OCI-LY1 (cell line): ENCODE data around the gene PDE4C.

Experiments used
- H2AFZ ChIP-seq: fragments of 200-600 bp; sonication (generic), shearing (Covaris generic); 2 replicates; pipeline ENCODE4 v1.6.0; 2014; ENCODE audit warnings: antibody characterized with exemption, mild to moderate bottlenecking, low read length
- H3F3A ChIP-seq: fragments of 200-600 bp; sonication (generic), shearing (Covaris generic); 2 replicates; pipeline ENCODE4 v1.6.0; 2014; ENCODE audit warnings: mild to moderate bottlenecking, antibody characterized with exemption, low read length, moderate library complexity; ENCODE audit not compliant: insufficient read depth
- H3K27ac ChIP-seq: fragments of 200-600 bp; sonication (generic); 2 replicates; pipeline ENCODE4 v1.5.1; 2014; ENCODE audit warnings: low read length, mixed run types, mild to moderate bottlenecking, low read depth; ENCODE audit not compliant: poor library complexity, severe bottlenecking
- H3K27me3 ChIP-seq: fragments of 200-600 bp; sonication (generic); 2 replicates; pipeline ENCODE4 v1.6.0; 2014; ENCODE audit warnings: antibody characterized with exemption, mild to moderate bottlenecking, low read length, moderate library complexity; ENCODE audit not compliant: insufficient read depth
- H3K36me3 ChIP-seq: fragments of 200-600 bp; sonication (generic); 2 replicates; pipeline ENCODE4 v1.6.1; 2014; ENCODE audit warnings: mild to moderate bottlenecking, antibody characterized with exemption, low read length, moderate library complexity, mixed read lengths; ENCODE audit not compliant: insufficient read depth
- H3K4me1 ChIP-seq: fragments of 200-600 bp; sonication (generic); 2 replicates; pipeline ENCODE4 v1.5.1; 2014; ENCODE audit warnings: mild to moderate bottlenecking, low read length, moderate library complexity; ENCODE audit not compliant: insufficient read depth, severe bottlenecking
- H3K4me2 ChIP-seq: fragments of 200-600 bp; sonication (generic), shearing (Covaris generic); 2 replicates; pipeline ENCODE4 v1.6.1; 2014; ENCODE audit warnings: low read length
- H3K4me3 ChIP-seq: fragments of 200-600 bp; sonication (generic); 2 replicates; pipeline ENCODE4 v1.5.1; 2014; ENCODE audit warnings: low read length, low read depth, mild to moderate bottlenecking, mixed read lengths; ENCODE audit not compliant: poor library complexity, severe bottlenecking
- H3K79me2 ChIP-seq: fragments of 200-600 bp; shearing (Covaris generic); 2 replicates; pipeline ENCODE4 v1.6.1; 2016; ENCODE audit warnings: mixed run types, low read length, mixed read lengths; ENCODE audit not compliant: insufficient read depth
- H3K9ac ChIP-seq: fragments of 200-600 bp; sonication (generic), shearing (Covaris generic); 2 replicates; pipeline ENCODE4 v1.6.1; 2014; ENCODE audit warnings: mild to moderate bottlenecking, low read length, mixed read lengths
- H3K9me2 ChIP-seq: fragments of 200-600 bp; sonication (generic), shearing (Covaris generic); 2 replicates; pipeline ENCODE4 v1.6.1; 2014; ENCODE audit warnings: low read depth, mild to moderate bottlenecking, low read length, mixed read lengths
- H3K9me3 ChIP-seq: fragments of 200-600 bp; shearing (Covaris generic); 2 replicates; pipeline ENCODE4 v1.6.1; 2014; ENCODE audit warnings: low read length, mixed read lengths
- H4K20me1 ChIP-seq: fragments of 200-600 bp; sonication (generic), shearing (Covaris generic); 2 replicates; pipeline ENCODE4 v1.6.0; 2016; ENCODE audit warnings: mild to moderate bottlenecking, low read length; ENCODE audit not compliant: insufficient read depth
- CTCF ChIP-seq: fragments of 200-600 bp; sonication (generic), shearing (Covaris generic); IDR thresholded peaks from 2 replicates; pipeline ENCODE4 v1.5.1; 2017; ENCODE audit warnings: mild to moderate bottlenecking, antibody characterized with exemption, low read length, moderate library complexity, mixed read lengths
- EZH2 ChIP-seq: fragments of 200-600 bp; sonication (generic), shearing (Covaris generic); IDR thresholded peaks from 2 replicates; pipeline ENCODE4 v1.8.0; 2017; ENCODE audit warnings: borderline replicate concordance, mixed run types, mild to moderate bottlenecking, antibody characterized with exemption, low read length, moderate library complexity, mixed read lengths

Gene PDE4C

GRCh38 chr19:18223860-18224524 is 2.2 kb downstream of the PDE4C start:
- Histone ChIP-seq H3K27ac (no peak overlapping the region), H3K4me3 (peak overlapping the region; percentile 61), H3K4me2 (peak overlapping the region; percentile 66), H3F3A (no peaks in the 10 kb centered on the region), H3K79me2 (no peaks in the 10 kb centered on the region), H3K27me3 (0 out of 2 replicates have a peak, but pooled peaks cover 3% of the 10 kb centered on the region), H3K9ac (peak overlapping the region; percentile 70), H4K20me1 (no peaks in the 10 kb centered on the region), H3K9me3 (no peaks in the 10 kb centered on the region), H2AFZ (no peak overlapping the region), H3K4me1 (peaks cover 16% of the 10 kb centered on the region), H3K36me3 (no peaks in the 10 kb centered on the region), H3K9me2 (no peaks in the 10 kb centered on the region)
- no peak for TF ChIP-seq CTCF
- no peak for TF ChIP-seq EZH2

DNA sequence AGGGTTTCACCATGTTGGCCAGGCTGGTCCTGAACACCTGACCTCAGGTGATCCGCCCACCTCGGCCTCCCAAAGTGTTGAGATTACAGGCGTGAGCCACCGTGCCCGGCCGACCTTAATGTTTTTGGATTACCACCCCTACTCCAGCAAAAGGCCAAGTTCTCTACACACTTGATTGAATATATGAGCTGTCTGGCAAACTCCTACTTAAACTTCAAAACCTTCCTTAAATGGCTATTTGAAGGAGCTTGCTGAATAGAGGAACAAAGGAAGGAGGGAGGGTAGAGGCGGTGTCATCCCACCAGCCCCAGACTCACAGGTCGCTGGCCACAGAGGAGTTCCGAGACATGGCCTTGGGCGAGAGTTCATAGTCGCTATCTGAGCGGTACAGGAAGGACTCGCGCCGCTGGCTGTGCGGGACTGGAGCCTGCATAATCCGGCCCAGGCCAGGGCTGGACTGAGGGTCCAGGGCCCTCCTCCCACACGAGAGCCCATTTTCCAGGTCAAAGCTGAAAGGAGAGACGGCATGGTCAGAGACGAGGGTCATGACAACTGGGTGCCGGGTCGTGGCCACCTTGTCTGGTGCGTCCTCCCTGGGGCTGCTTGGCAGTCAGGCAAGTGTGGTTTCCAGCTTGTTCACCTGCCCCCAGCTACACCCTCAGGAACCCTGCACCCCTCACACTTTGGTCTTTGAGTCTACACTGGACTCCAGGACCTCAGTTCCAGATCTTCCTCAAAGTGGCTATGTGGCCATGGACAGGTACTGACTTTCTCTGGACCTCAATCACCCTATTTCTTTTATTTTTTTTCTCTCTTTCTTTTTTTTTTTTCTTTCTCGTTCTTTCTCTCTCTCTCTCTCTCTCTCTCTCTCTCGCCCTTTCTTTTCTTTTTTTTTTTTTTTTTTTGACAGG is 4.2 kb downstream of the PDE4C start:
- H3K36me3 ChIP-seq: no peaks in the 10 kb centered on the region
- H3K27ac ChIP-seq: no peak overlapping the region
- H3K9ac ChIP-seq: no peak overlapping the region
- no peaks in the 10 kb centered on the region for H3K9me2 ChIP-seq
- H2AFZ ChIP-seq: no peak overlapping the region
- peaks cover 5% of the 10 kb centered on the region for H3K4me1 ChIP-seq
- TF ChIP-seq CTCF (no peak), EZH2 (no peak)
- no peak overlapping the region for H3K4me3 ChIP-seq
- no peaks in the 10 kb centered on the region for H4K20me1 ChIP-seq
- 0 out of 2 replicates have a peak, but pooled peaks cover 3% of the 10 kb centered on the region for H3K27me3 ChIP-seq
- H3F3A ChIP-seq: no peaks in the 10 kb centered on the region
- no peak overlapping the region for H3K4me2 ChIP-seq
- no peaks in the 10 kb centered on the region for H3K79me2 ChIP-seq
- H3K9me3 ChIP-seq: no peaks in the 10 kb centered on the region

- Histone ChIP-seq H3K9me2 (no peaks in the 10 kb centered on the region), H3K27me3 (0 out of 2 replicates have a peak, but pooled peaks cover 3% of the 10 kb centered on the region), H3K27ac (no peak overlapping the region), H3K9ac (no peak overlapping the region), H3K4me1 (peaks cover 5% of the 10 kb centered on the region), H3K36me3 (no peaks in the 10 kb centered on the region), H3K4me2 (no peak overlapping the region), H3F3A (no peaks in the 10 kb centered on the region), H2AFZ (no peak overlapping the region), H4K20me1 (no peaks in the 10 kb centered on the region), H3K79me2 (no peaks in the 10 kb centered on the region), H3K4me3 (no peak overlapping the region), H3K9me3 (no peaks in the 10 kb centered on the region)
- TF ChIP-seq CTCF (no peak), EZH2 (no peak)
Observed at GRCh38 chr19:18220632-18221275, 5.5 kb downstream of the PDE4C start.
